ENCODE measurements around the gene PDS5A. TPM values are rescaled to one million over a fixed set of nuclear protein-coding genes. Genes with fewer than 3 reads are reported as not detected.
"Not testable (repeated sequence)": the region's sequence is repeated elsewhere in the genome, so short reads cannot be mapped to it uniquely, and the experiment has no call there.

Gene PDS5A
- total and polyA plus RNA-seq, 9 donors = 26.9 to 42.1 (median 32.8) TPM

GRCh38 chr4:39905656-39906055 lies 72.1 kb downstream of the PDS5A start:
- WGBS (ENCODE audit: insufficient coverage) = no CpG with 5 or more reads among the region's 1 CpG

DNA sequence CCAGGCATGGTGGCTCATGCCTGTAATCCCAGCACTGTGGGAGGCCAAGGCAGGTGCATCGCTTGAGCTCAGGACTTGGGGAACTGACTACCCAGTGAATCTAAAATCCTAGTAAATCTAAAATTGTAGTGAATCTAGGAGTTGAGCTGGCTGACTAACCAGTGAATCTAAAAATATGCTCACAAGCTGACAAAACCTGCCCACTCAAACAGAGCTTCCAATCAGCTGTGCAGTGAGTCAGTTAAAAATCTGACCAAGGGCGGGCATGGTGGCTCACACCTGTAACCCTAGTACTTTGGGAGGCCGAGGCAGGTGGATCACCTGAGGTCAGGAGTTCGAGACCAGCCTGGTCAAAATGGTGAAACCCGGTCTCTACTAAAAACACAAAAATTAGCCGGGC lies 72.7 kb downstream of the PDS5A start:
- not testable (repeated sequence) for H3K4me1 ChIP-seq (ENCODE audit: control insufficient read depth, insufficient read depth, low read length); H3K27ac ChIP-seq (ENCODE audit: low read length); DNase-seq; H3K27me3 ChIP-seq (ENCODE audit: control insufficient read depth, insufficient read depth, low read length); H3K9me3 ChIP-seq (replicated peaks; ENCODE audit: control insufficient read depth, low read depth, low read length); H3K4me3 ChIP-seq (ENCODE audit: low read length)
- WGBS (ENCODE audit: insufficient coverage) = 80% methylated on average over 4 of the region's 6 CpGs
- H3K36me3 ChIP-seq (ENCODE audit: control insufficient read depth, insufficient read depth, low read length) = peaks cover 12% of the 10 kb centered on the region

More at GRCh38 chr4:39905656-39906055, 72.1 kb downstream of the PDS5A start:
- no peak overlapping the region for H3K27ac ChIP-seq (ENCODE audit: low read length)
- no peak for DNase-seq
- no peaks in the 10 kb centered on the region for H3K4me1 ChIP-seq (ENCODE audit: control insufficient read depth, insufficient read depth, low read length)
- H3K36me3 ChIP-seq (ENCODE audit: control insufficient read depth, insufficient read depth, low read length) = peaks cover 14% of the 10 kb centered on the region
- H3K4me3 ChIP-seq (ENCODE audit: low read length) = no peak overlapping the region
- H3K9me3 ChIP-seq (replicated peaks; ENCODE audit: control insufficient read depth, low read depth, low read length) = no peaks in the 10 kb centered on the region
- no peaks in the 10 kb centered on the region for H3K27me3 ChIP-seq (ENCODE audit: control insufficient read depth, insufficient read depth, low read length)

DNA sequence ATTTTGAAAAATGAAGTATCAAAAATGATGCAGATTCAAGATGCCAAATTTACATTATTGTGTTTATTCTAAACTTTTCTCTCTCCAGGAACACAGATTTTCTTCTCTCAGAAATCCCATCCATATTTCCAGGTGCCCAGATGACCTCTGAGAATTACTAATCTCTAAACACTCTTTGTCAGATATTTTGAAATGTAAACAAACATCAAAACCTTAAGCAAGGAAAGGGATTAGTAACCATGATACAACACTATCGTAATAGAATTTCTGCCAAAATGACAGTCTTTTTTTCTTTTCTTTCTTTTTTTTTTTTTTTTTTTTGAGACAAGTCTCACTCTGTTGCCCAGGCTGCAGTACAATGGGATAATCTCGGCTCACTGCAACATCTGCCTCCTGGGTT lies 76.7 kb downstream of the PDS5A start:
- H3K36me3 ChIP-seq (ENCODE audit: control insufficient read depth, insufficient read depth, low read length) = peaks cover 29% of the 10 kb centered on the region
- no peaks in the 10 kb centered on the region for H3K27me3 ChIP-seq (ENCODE audit: control insufficient read depth, insufficient read depth, low read length)
- no peaks in the 10 kb centered on the region for H3K4me1 ChIP-seq (ENCODE audit: control insufficient read depth, insufficient read depth, low read length)
- WGBS (ENCODE audit: insufficient coverage) = 100% methylated on average over 1 of the region's 2 CpGs
- no peak overlapping the region for H3K27ac ChIP-seq (ENCODE audit: low read length)
- H3K4me3 ChIP-seq (ENCODE audit: low read length) = no peak overlapping the region
- no peaks in the 10 kb centered on the region for H3K9me3 ChIP-seq (replicated peaks; ENCODE audit: control insufficient read depth, low read depth, low read length)
- DNase-seq = no peak

DNA sequence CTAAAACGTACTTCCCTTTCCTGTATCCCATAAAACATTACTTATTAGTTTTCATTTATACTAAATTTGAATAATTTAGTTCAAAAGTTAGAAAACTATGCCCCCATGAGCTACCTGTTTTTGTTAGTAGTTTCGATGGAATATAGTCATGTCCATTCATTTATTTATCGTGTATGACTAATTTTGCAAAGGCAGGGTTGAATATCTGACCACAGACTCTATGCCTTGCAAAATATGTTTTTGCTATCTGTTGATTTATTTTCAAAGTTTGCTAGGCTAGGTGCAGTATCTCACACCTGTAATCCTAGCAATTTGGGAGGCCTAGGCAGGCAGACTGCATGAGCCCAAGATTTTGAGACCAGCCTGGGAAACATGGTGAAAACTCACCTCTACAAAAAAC lies 78.4 kb downstream of the PDS5A start:
- Histone ChIP-seq H3K27me3 (ENCODE audit: control insufficient read depth, insufficient read depth, low read length) (no peaks in the 10 kb centered on the region), H3K9me3 (replicated peaks; ENCODE audit: control insufficient read depth, low read depth, low read length) (no peaks in the 10 kb centered on the region), H3K4me1 (ENCODE audit: control insufficient read depth, insufficient read depth, low read length) (no peaks in the 10 kb centered on the region), H3K4me3 (ENCODE audit: low read length) (no peak overlapping the region), H3K27ac (ENCODE audit: low read length) (no peak overlapping the region), H3K36me3 (ENCODE audit: control insufficient read depth, insufficient read depth, low read length) (peaks cover 27% of the 10 kb centered on the region)
- DNase-seq = no peak
- WGBS (ENCODE audit: insufficient coverage) = no CpG with 5 or more reads among the region's 3 CpGs

- Histone ChIP-seq H3K27me3 (ENCODE audit: control insufficient read depth, insufficient read depth, low read length) (no peaks in the 10 kb centered on the region), H3K36me3 (ENCODE audit: control insufficient read depth, insufficient read depth, low read length) (peaks cover 30% of the 10 kb centered on the region), H3K4me1 (ENCODE audit: control insufficient read depth, insufficient read depth, low read length) (no peaks in the 10 kb centered on the region), H3K9me3 (replicated peaks; ENCODE audit: control insufficient read depth, low read depth, low read length) (no peaks in the 10 kb centered on the region), H3K27ac (ENCODE audit: low read length) (no peak overlapping the region), H3K4me3 (ENCODE audit: low read length) (no peak overlapping the region)
- no CpG with 5 or more reads among the region's 1 CpG for WGBS (ENCODE audit: insufficient coverage)
- DNase-seq = no peak
Observed at GRCh38 chr4:39898015-39898414, 79.7 kb downstream of the PDS5A start.

- Histone ChIP-seq H3K27ac (ENCODE audit: low read length) (no peak overlapping the region), H3K27me3 (ENCODE audit: control insufficient read depth, insufficient read depth, low read length) (no peaks in the 10 kb centered on the region), H3K4me3 (ENCODE audit: low read length) (no peak overlapping the region), H3K9me3 (replicated peaks; ENCODE audit: control insufficient read depth, low read depth, low read length) (no peaks in the 10 kb centered on the region), H3K4me1 (ENCODE audit: control insufficient read depth, insufficient read depth, low read length) (no peaks in the 10 kb centered on the region), H3K36me3 (ENCODE audit: control insufficient read depth, insufficient read depth, low read length) (peaks cover 25% of the 10 kb centered on the region)
- no peak for DNase-seq
- WGBS (ENCODE audit: insufficient coverage) = no CpG with 5 or more reads among the region's 3 CpGs
Observed at GRCh38 chr4:39893693-39894072, 84.0 kb downstream of the PDS5A start.

GRCh38 chr4:39892988-39893692 lies 84.6 kb downstream of the PDS5A start:
- no peak for DNase-seq
- Histone ChIP-seq H3K36me3 (ENCODE audit: control insufficient read depth, insufficient read depth, low read length) (peaks cover 25% of the 10 kb centered on the region), H3K27ac (ENCODE audit: low read length) (no peak overlapping the region), H3K27me3 (ENCODE audit: control insufficient read depth, insufficient read depth, low read length) (no peaks in the 10 kb centered on the region), H3K9me3 (replicated peaks; ENCODE audit: control insufficient read depth, low read depth, low read length) (no peaks in the 10 kb centered on the region), H3K4me1 (ENCODE audit: control insufficient read depth, insufficient read depth, low read length) (no peaks in the 10 kb centered on the region), H3K4me3 (ENCODE audit: low read length) (no peak overlapping the region)
- WGBS (ENCODE audit: insufficient coverage) = no CpG with 5 or more reads among the region's 5 CpGs

GRCh38 chr4:39889226-39889625 lies 88.5 kb downstream of the PDS5A start:
- H3K4me1 ChIP-seq (ENCODE audit: control insufficient read depth, insufficient read depth, low read length) = no peaks in the 10 kb centered on the region
- H3K9me3 ChIP-seq (replicated peaks; ENCODE audit: control insufficient read depth, low read depth, low read length) = no peaks in the 10 kb centered on the region
- peaks cover 16% of the 10 kb centered on the region for H3K36me3 ChIP-seq (ENCODE audit: control insufficient read depth, insufficient read depth, low read length)
- H3K27me3 ChIP-seq (ENCODE audit: control insufficient read depth, insufficient read depth, low read length) = no peaks in the 10 kb centered on the region
- no peak overlapping the region for H3K4me3 ChIP-seq (ENCODE audit: low read length)
- no peak overlapping the region for H3K27ac ChIP-seq (ENCODE audit: low read length)
- WGBS (ENCODE audit: insufficient coverage) = no CpG with 5 or more reads among the region's 2 CpGs
- no peak for DNase-seq

DNA sequence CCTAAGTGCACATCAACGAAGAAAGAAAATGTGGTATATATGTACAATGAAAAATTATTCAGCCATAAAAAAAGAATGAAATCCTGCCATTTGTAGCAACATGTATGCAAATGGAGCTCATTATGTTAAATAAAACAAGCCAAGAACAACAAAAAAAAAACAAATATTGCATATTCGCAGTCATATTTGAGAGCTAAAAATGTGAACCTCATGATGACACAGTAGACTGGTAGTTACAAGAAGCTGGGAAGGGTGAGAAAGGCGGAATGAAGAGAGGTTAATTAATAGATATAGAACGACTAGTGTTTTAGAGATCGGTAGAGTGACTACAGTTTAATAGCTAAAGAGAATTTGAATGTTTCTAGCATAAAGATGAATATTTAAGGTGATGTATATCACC lies 89.2 kb downstream of the PDS5A start:
- H3K4me3 ChIP-seq (ENCODE audit: low read length) = no peak overlapping the region
- DNase-seq = no peak
- H3K27me3 ChIP-seq (ENCODE audit: control insufficient read depth, insufficient read depth, low read length) = no peaks in the 10 kb centered on the region
- WGBS (ENCODE audit: insufficient coverage) = 100% methylated on average over 1 of the region's 5 CpGs
- H3K27ac ChIP-seq (ENCODE audit: low read length) = no peak overlapping the region
- peaks cover 17% of the 10 kb centered on the region for H3K36me3 ChIP-seq (ENCODE audit: control insufficient read depth, insufficient read depth, low read length)
- H3K9me3 ChIP-seq (replicated peaks; ENCODE audit: control insufficient read depth, low read depth, low read length) = no peaks in the 10 kb centered on the region
- H3K4me1 ChIP-seq (ENCODE audit: control insufficient read depth, insufficient read depth, low read length) = no peaks in the 10 kb centered on the region

DNA sequence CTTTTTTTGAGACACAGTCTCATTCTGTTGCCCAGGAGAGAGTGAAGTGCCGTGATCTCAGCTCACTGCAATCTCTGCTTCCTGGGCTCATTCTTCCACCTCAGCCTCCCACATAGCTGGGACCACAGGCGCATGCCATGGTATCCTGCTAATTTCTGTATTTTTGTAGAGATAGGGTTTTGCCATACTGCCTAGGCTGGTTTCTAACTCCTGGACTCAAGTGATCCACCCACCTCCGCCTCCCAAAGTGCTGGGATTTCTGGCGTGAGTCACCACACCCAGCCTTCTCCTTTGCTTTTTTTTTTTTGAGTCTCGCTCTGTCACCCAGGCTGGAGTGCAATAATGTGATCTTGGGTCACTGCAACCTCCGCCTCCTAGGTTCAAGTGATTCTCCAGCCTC lies 94.1 kb downstream of the PDS5A start:
- DNase-seq = no peak
- Histone ChIP-seq H3K4me1 (ENCODE audit: control insufficient read depth, insufficient read depth, low read length) (no peaks in the 10 kb centered on the region), H3K27me3 (ENCODE audit: control insufficient read depth, insufficient read depth, low read length) (no peaks in the 10 kb centered on the region), H3K4me3 (ENCODE audit: low read length) (no peak overlapping the region), H3K36me3 (ENCODE audit: control insufficient read depth, insufficient read depth, low read length) (peaks cover 20% of the 10 kb centered on the region), H3K27ac (ENCODE audit: low read length) (no peak overlapping the region), H3K9me3 (replicated peaks; ENCODE audit: control insufficient read depth, low read depth, low read length) (no peaks in the 10 kb centered on the region)
- WGBS (ENCODE audit: insufficient coverage) = 96% methylated on average over 4 of the region's 6 CpGs

DNA sequence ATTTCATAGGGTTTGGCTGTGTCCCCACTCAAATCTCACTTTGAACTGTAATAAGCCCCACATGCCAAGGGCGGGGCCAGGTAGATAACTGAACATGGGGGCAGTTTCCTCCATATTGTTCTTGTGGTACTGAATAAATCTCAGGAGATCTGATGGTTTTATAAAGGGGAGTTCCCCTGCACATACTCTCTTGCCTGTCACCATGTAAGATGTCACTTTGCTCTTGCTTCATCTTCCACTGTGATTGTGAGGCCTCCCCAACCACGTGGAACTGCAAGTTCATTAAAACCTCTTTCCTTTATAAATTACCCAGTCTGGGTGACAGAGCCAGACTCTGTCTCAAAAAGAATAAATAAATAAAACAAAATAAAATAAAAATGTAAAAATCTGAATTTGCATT lies 95.9 kb downstream of the PDS5A start:
- no peak for DNase-seq
- Histone ChIP-seq H3K36me3 (ENCODE audit: control insufficient read depth, insufficient read depth, low read length) (peaks cover 24% of the 10 kb centered on the region), H3K4me1 (ENCODE audit: control insufficient read depth, insufficient read depth, low read length) (no peaks in the 10 kb centered on the region), H3K27me3 (ENCODE audit: control insufficient read depth, insufficient read depth, low read length) (no peaks in the 10 kb centered on the region), H3K9me3 (replicated peaks; ENCODE audit: control insufficient read depth, low read depth, low read length) (no peaks in the 10 kb centered on the region), H3K4me3 (ENCODE audit: low read length) (no peak overlapping the region), H3K27ac (ENCODE audit: low read length) (no peak overlapping the region)
- no CpG with 5 or more reads among the region's 2 CpGs for WGBS (ENCODE audit: insufficient coverage)
